ENCODE data around the gene PLEKHA5.

GRCh38 chr12:19394385-19394784 lies 264.9 kb downstream of the PLEKHA5 start:
- TF ChIP-seq CTCF (conservative IDR thresholded peaks at IDR 0.05; ENCODE audit: low read depth, low read length), result no peak
- no peak for TF ChIP-seq EZH2 (IDR thresholded peaks at IDR 0.05; ENCODE audit: borderline replicate concordance, low read depth, low read length, poor library complexity, severe bottlenecking)

All from A673 (cell line).